ENCODE results near the gene ALKBH3.

DNA sequence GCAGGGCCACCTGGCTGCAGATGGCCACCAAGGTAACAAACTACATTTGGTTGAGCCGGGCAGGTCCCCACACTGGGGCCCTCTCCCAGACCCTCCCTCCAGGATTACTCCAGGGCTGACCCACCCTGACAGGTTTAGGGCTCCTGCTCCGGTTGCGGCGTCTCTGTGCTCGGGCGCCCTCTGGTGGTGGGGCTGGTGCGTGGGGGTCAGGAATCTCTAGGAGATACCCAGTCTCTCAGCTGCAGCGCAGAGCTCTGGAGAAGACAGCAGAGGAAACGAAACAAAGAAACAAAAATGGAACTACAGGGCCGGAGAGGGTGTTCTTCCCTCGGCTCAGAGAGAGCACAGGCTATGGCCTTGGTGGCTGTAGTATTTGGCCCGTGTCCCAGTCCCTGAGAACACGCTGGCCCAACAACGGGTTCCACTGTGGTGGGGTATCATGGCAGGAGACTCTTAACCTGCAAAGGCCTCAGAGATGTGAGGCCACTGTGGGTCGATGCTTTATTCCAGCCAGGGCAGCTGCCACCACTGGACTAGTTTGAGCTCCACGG, 64.2 kb downstream of the ALKBH3 start:
- TF ChIP-seq, protein P1, sequence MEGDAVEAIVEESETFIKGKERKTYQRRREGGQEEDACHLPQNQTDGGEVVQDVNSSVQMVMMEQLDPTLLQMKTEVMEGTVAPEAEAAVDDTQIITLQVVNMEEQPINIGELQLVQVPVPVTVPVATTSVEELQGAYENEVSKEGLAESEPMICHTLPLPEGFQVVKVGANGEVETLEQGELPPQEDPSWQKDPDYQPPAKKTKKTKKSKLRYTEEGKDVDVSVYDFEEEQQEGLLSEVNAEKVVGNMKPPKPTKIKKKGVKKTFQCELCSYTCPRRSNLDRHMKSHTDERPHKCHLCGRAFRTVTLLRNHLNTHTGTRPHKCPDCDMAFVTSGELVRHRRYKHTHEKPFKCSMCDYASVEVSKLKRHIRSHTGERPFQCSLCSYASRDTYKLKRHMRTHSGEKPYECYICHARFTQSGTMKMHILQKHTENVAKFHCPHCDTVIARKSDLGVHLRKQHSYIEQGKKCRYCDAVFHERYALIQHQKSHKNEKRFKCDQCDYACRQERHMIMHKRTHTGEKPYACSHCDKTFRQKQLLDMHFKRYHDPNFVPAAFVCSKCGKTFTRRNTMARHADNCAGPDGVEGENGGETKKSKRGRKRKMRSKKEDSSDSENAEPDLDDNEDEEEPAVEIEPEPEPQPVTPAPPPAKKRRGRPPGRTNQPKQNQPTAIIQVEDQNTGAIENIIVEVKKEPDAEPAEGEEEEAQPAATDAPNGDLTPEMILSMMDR (IDR thresholded peaks at IDR 0.05; ENCODE audit: borderline replicate concordance, extremely low read depth, low read length, poor library complexity, severe bottlenecking) = peak; percentile 85
- no peak for TF ChIP-seq EZH2 (IDR thresholded peaks at IDR 0.05; ENCODE audit: borderline replicate concordance, low read depth, low read length, severe bottlenecking)

All from DND-41 (cell line).